HFF-Myc (cell line): ENCODE data around the gene EVC.
A peak's percentile ranks its signal among the peaks of the same experiment; 100 is the strongest.

Experiments
- DNase-seq: peaks from one replicate; pipeline ENCODE4 v3.0.0-alpha.2; 2011; ENCODE audit warnings: low read depth; ENCODE audit errors: extremely low read depth
- H3K4me3 ChIP-seq: replicated peaks from 2 replicates; pipeline ENCODE4 v1.5.1; 2011; ENCODE audit warnings: low read depth, mild to moderate bottlenecking, control low read depth, low read length
- CTCF ChIP-seq: IDR thresholded peaks from 2 replicates; pipeline ENCODE4 v1.5.1; 2012; ENCODE audit warnings: mild to moderate bottlenecking, low read depth, low read length, control low read depth; ENCODE audit errors: missing control alignments

The EVC gene

GRCh38 chr4:5816851-5817375 is 105.9 kb downstream of the EVC start:
- no peak for TF ChIP-seq CTCF
- DNase-seq: no peak
- H3K4me3 ChIP-seq: no peak overlapping the region

- DNase-seq: no peak
- TF ChIP-seq CTCF: peak; percentile 74
- H3K4me3 ChIP-seq: no peak overlapping the region
Observed at GRCh38 chr4:5821665-5822358, 110.8 kb downstream of the EVC start.

- no peak for TF ChIP-seq CTCF
- DNase-seq: no peak
- no peak overlapping the region for H3K4me3 ChIP-seq
Observed at GRCh38 chr4:5822619-5823018, 111.6 kb downstream of the EVC start.

GRCh38 chr4:5823542-5824211 is 112.7 kb downstream of the EVC start:
- no peak for TF ChIP-seq CTCF
- H3K4me3 ChIP-seq: no peak overlapping the region
- DNase-seq: no peak

- DNase-seq: no peak
- H3K4me3 ChIP-seq: no peak overlapping the region
- no peak for TF ChIP-seq CTCF
Observed at GRCh38 chr4:5824227-5824626, 113.2 kb downstream of the EVC start.

GRCh38 chr4:5824635-5825034 is 113.6 kb downstream of the EVC start:
- DNase-seq: peak; percentile 16
- H3K4me3 ChIP-seq: no peak overlapping the region
- peak; percentile 64 for TF ChIP-seq CTCF
